ENCODE results near the gene PRKG2.

DNA sequence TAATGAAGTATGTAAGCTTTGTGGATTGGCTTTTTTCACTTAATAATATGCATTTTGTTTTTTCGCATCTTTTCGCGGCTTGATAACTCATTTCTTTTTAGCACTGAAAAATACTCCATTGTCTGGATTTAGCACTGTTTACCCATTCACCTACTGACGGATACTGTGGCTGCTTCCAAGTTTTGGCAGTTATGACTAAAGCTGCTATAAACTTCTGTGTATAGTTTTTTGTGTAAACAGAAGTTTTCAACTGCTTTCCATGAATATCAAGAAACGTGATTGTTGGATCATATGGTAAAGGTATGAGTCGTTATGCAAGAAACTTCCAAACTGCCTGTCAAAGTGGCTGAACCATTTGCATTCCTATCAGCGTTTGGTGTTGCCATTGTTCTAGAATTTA lies 96.9 kb downstream of the PRKG2 start:
- TF ChIP-seq, protein P1, sequence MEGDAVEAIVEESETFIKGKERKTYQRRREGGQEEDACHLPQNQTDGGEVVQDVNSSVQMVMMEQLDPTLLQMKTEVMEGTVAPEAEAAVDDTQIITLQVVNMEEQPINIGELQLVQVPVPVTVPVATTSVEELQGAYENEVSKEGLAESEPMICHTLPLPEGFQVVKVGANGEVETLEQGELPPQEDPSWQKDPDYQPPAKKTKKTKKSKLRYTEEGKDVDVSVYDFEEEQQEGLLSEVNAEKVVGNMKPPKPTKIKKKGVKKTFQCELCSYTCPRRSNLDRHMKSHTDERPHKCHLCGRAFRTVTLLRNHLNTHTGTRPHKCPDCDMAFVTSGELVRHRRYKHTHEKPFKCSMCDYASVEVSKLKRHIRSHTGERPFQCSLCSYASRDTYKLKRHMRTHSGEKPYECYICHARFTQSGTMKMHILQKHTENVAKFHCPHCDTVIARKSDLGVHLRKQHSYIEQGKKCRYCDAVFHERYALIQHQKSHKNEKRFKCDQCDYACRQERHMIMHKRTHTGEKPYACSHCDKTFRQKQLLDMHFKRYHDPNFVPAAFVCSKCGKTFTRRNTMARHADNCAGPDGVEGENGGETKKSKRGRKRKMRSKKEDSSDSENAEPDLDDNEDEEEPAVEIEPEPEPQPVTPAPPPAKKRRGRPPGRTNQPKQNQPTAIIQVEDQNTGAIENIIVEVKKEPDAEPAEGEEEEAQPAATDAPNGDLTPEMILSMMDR (IDR thresholded peaks at IDR 0.05) = no peak
- TF ChIP-seq POLR2A (IDR thresholded peaks at IDR 0.05) = no peak

Data from esophagus squamous epithelium (tissue), 4 donors.